ENCODE data around the gene CDK8. TPM values are rescaled to one million over a fixed set of nuclear protein-coding genes. Genes with fewer than 3 reads are reported as not detected.

Gene CDK8
- total RNA-seq, 1 donor from 2014 or later = 4.3 TPM

DNA sequence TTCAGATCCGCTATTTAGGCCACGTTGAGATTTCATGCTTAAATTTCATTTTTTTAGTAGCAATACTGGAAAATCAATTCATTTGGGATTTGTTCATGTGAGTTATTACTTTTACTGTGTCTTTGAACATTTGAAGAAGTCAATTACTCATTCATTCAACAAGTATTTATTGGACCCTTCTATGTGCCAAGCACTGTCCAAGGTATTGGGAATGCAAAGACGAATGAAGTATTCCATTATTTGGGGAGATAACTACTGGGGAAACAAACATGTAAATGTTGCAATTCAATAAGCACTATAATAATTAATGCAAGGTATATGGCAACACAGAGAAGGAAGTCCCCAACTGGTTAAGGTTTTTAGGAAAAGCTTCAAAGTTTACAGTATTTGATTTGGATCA is 5.7 kb downstream of the CDK8 start:
- no peaks in the 10 kb centered on the region for H3K27me3 ChIP-seq
- H3K27ac ChIP-seq = no peak overlapping the region
- no peaks in the 10 kb centered on the region for H3K9me3 ChIP-seq
- intact Hi-C loops (cut with DNase I) = loop anchor here (10.0 kb wide), 1 partner anchor 235 kb away; no protein-coding TSS in a partner anchor
- no peak overlapping the region for H3K4me3 ChIP-seq
- peaks cover 5 to 11% of the 10 kb centered on the region in 2 donors for H3K4me1 ChIP-seq
- H3K36me3 ChIP-seq = no peaks in the 10 kb centered on the region
- DNase-seq (ENCODE audit: low spot score in 2 of 2) = no peak
- no peak for TF ChIP-seq CTCF (IDR thresholded peaks at IDR 0.05)

DNA sequence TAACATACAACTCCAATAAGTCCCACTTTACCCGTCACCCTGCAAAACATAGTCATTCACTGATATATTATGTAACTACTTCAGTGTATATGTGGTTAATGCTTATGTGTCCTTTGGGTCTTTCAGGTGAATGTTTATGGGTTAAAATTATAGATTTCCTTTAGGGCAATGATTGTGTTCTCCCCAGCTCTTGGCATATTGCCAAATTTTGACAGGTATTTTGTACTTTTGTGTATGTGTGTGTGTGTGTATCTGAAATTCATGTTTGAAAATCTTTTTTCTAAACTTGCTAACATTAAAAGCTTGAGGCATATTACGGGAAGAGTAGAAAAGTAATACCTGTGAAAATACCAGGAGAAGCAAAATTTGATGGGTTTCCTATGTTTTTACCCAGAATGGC is 8.2 kb downstream of the CDK8 start:
- intact Hi-C loops (cut with DNase I) = no loop called here

DNA sequence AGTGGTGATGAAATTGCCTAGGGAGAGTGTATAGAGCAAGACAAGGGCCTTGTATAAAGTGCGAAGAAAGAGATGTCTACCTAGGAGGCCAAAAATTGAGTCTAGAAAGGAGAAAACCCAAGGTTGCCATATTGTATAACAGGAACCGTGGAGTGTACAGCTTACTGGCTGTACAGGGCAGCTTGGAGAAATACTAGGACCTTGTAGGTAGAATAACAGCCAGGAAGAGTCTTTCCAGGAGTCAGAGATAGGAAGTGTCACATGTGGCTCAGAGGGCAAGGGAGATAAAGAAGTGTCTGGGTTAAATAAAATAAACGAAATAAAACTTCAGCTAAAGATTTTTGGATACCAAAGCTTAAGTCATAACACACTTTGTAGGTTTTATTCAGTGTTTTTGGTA is 12.4 kb downstream of the CDK8 start:
- no peak for DNase-seq (ENCODE audit: low spot score in 2 of 2)
- H3K4me3 ChIP-seq = no peak overlapping the region
- no peak overlapping the region for H3K27ac ChIP-seq
- H3K27me3 ChIP-seq = no peaks in the 10 kb centered on the region
- TF ChIP-seq CTCF (IDR thresholded peaks at IDR 0.05) = no peak
- H3K4me1 ChIP-seq = no peaks in the 10 kb centered on the region
- intact Hi-C loops (cut with DNase I) = no loop called here
- H3K36me3 ChIP-seq = no peaks in the 10 kb centered on the region
- no peaks in the 10 kb centered on the region for H3K9me3 ChIP-seq

More for the DNA sequence above, 8.2 kb downstream of the CDK8 start:
- TF ChIP-seq CTCF (IDR thresholded peaks at IDR 0.05) = no peak
- Histone ChIP-seq H3K36me3 (no peaks in the 10 kb centered on the region), H3K27ac (no peak overlapping the region), H3K9me3 (no peaks in the 10 kb centered on the region), H3K4me1 (no peaks in the 10 kb centered on the region), H3K27me3 (no peaks in the 10 kb centered on the region), H3K4me3 (no peak overlapping the region)
- DNase-seq (ENCODE audit: low spot score in 2 of 2) = no peak

GRCh38 chr13:26270707-26271106 is 16.8 kb downstream of the CDK8 start:
- TF ChIP-seq CTCF (IDR thresholded peaks at IDR 0.05) = no peak
- H3K27ac ChIP-seq = no peak overlapping the region
- no peaks in the 10 kb centered on the region for H3K27me3 ChIP-seq
- intact Hi-C loops (cut with DNase I) = no loop called here
- no peaks in the 10 kb centered on the region for H3K4me1 ChIP-seq
- H3K4me3 ChIP-seq = no peak overlapping the region
- no peak for DNase-seq (ENCODE audit: low spot score in 2 of 2)
- H3K36me3 ChIP-seq = no peaks in the 10 kb centered on the region
- no peaks in the 10 kb centered on the region for H3K9me3 ChIP-seq

DNA sequence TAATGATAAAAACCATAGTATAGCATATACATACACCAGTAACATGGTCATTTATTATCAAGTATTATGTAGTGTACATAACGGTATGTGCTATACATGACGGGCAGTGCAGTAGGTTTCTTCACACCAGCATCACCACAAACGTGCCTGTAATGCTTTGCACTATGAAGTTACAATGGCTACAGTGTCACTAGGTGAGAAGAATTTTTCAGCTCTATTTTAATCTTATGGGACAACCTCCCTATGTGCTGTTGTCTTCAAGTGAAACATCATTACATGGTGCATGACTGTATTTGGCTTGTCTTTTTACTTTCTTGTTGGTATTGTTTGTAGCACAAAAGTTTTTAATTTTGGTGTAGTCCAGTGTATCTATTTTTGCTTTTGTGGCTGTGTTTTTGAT is 18.7 kb downstream of the CDK8 start:
- no peak for DNase-seq (ENCODE audit: low spot score in 2 of 2)
- H3K4me1 ChIP-seq = no peaks in the 10 kb centered on the region
- H3K4me3 ChIP-seq = no peak overlapping the region
- intact Hi-C loops (cut with DNase I) = no loop called here
- TF ChIP-seq CTCF (IDR thresholded peaks at IDR 0.05) = no peak
- no peaks in the 10 kb centered on the region for H3K9me3 ChIP-seq
- H3K36me3 ChIP-seq = no peaks in the 10 kb centered on the region
- H3K27me3 ChIP-seq = no peaks in the 10 kb centered on the region
- no peak overlapping the region for H3K27ac ChIP-seq

DNA sequence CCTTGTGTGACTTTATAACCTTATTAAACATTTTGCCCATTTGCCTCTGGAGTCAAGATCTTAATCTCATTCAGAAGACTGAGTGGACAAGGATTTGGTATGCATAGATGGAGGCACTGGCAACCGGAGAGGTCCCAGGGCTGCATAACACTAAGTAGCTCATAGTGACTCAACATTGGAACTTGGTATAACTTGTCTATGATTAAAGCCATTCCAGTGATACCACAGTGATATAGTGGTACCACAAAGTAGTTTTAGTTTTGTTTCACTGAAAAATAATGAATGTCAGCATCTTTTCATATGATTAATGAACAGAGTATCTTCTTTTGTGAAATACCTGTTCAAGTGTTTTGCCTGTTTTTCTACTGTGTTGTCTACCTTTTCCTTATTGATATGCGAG is 26.4 kb downstream of the CDK8 start:
- intact Hi-C loops (cut with DNase I) = no loop called here
- Histone ChIP-seq H3K27ac (no peak overlapping the region), H3K9me3 (peaks cover 0 to 4% of the 10 kb centered on the region in 2 donors), H3K4me3 (no peak overlapping the region), H3K27me3 (no peaks in the 10 kb centered on the region), H3K36me3 (peaks cover 7 to 11% of the 10 kb centered on the region in 2 donors), H3K4me1 (no peaks in the 10 kb centered on the region)
- no peak for DNase-seq (ENCODE audit: low spot score in 2 of 2)
- no peak for TF ChIP-seq CTCF (IDR thresholded peaks at IDR 0.05)
